ENCODE measurements around the gene ARHGAP32.
A peak's percentile ranks its signal among the peaks of the same experiment; 100 is the strongest.
"Not testable (repeated sequence)": the region's sequence is repeated elsewhere in the genome, so short reads cannot be mapped to it uniquely, and the experiment has no call there.

ARHGAP32 gene

DNA sequence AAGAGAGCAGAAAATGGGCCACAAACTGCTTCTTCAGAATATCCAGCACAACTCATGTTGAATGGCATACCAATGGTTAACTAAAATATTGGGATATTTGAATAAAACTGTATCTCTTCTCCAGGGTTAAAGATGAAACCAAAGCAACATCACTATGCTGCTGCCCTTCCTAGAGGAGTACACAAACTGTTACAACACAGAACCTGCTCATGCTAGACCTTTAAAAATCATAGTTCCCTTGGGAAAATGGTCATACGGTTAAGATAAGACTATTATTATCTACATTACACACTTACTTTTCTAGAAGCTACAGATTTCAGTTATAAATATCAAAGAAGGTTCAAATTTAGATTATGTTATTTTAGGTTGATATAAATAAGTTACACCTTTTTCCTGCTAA lies 170.8 kb downstream of the ARHGAP32 start:
- DNase-seq (ENCODE audit: low spot score), result no peak

DNA sequence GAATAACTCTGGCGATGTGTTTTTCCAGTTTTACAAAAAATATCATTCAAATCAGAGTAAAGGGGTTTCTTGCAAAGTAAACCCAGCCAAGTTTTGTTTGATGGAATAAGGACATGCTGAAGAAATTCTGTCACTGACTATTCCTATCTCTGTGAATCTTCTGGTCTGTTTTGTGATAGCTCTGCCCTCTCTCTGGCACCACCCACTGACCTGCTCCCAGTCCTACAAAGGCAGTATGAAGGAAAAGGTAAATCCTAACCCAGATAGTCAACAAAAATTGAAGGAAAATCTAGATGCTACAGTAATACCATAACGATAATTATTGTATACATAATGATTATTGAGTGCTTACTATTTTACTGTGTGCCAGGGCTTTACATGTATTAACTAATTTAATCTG lies 173.1 kb downstream of the ARHGAP32 start:
- no peak for DNase-seq (ENCODE audit: low spot score)

DNA sequence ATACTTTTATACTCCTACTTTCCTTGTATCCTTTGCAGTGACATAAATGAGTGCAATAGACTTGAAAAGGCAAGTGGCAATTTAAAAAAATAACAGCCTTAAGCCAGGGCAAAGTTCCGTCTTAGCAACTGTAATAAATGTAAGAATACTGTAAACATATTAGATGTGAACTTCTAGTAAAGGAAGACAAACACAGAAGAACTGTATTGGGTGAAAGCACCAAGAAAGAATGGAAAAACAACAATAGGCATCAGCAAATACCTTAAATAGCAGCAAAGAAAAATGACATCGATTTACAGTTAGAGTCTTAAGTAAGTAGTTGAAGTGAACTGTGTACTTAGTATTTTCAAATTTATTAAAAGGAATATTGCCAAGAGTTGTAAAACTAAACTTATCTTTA lies 174.0 kb downstream of the ARHGAP32 start:
- DNase-seq (ENCODE audit: low spot score), result no peak

DNA sequence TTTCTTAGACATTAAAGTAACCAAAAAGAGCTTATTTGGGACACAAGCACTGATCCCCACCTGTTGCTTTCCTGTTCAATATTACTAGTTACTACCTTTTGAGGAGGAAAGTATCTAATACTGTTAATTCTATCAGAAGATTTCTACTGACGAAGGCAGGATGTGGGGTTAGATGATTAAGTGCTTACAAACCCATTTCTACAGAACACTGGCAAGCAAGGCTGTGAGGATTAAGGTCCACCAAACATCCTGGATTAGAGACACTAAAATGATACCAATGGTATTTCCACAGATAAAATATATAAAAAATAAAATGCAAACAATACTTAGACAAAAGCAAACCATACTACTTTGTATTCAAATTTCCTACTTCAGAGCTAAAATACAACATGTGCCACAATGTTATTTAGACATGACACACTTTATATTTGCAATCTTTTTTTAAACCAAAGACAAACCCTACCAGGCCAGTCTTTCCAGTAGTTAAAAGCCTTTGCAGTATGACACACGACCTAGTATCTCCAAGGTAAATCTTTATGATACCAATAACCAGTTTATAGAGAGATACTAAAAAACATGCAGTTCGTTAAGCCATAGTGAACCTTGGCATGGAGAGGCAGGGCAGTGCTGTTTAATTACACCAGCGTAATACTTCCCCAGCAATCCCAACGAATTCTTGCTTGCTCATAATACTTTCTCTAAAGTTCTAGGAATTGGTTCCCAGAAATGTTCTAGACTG lies 178.2 kb downstream of the ARHGAP32 start:
- DNase-seq (ENCODE audit: low spot score), result no peak

DNA sequence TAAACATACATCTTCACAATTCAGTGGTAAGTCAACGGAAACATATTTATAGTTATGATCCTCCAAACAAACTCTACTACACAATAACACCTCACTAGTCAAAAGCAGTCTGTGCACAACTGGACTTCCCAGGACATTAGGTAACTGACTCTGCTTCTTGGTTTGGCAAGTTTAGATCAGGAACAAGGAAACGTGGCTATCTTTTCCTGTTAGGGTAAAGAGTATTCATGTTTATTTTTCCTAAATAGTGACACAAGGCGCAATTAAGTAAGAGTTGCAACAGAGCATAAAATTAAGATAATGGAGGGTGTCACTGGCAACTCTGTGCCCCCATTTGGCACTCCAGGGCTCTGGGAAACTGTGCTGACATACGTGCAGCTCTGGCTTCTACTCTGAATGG lies 179.2 kb downstream of the ARHGAP32 start:
- no peak for DNase-seq (ENCODE audit: low spot score)

DNA sequence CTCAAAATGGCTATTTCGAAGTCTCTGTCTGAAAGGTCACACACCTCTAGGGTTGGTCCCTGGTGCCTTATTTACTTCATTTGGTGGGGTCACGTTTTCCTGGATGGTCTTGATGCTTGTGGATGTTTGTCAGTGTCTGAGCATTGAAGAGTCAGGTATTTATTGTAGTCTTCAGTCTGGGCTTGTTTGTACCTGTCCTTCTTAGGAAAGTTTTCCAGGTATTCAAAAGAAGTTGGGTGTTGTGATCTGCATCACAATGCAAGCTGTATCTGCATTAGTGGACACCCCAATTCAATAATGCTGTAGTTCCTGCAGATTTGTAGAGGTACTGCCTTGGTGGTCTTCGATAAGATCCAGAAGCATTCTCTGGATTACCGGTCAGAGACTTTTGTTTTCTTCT lies 186.0 kb downstream of the ARHGAP32 start:
- DNase-seq (ENCODE audit: low spot score), result no peak

DNA sequence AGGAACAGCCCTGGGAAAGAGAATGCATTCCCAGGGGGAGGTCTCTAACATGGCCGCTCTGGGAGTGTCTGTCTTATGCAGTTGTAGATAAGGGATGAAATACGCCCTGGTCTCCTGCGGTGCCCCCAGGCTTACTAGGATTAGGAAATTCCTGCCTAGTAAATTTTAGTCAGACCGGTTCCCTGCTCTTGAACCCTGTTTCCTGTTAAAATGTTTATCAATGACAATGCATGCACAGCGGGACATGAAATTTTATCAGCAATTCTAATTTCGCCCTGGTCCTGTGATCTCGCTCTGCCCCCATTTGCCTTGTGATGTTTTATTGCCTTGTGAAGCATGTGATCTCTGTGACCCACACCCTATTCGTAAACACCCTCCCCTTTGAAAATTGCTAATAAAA lies 193.0 kb downstream of the ARHGAP32 start:
- DNase-seq (ENCODE audit: low spot score), result not testable (repeated sequence)

DNA sequence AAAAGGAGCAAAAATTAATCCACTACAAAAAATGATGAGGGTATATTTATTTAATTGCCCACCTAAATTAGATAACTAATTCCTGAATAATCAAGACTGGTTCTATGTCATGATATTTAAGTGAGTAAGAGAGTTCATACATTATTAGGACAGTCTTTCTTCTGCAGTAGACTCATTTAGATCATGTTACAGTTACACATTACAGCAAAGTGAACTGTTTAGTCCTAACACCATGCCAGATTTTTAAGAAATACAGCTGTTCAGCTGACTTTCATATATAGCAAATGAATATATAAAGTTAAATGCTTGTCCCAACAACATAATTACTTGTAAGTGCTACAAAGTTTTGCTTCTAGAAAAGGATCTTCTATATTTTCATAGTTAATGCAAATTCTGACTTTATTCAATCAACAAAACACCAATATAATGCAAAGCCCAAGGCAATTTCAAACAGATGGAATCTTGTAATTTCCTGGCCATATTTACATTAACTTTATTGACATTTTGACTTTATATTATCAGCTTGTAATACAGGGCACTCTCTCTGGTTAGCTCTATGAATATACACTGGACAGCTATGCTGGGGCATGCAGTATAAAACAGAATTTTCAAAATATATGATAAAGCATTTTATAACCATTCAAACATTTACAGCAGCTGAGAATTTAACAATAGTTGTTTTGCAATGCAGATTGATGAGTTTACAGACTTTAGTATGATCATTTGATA lies 203.7 kb downstream of the ARHGAP32 start:
- no peak for DNase-seq (ENCODE audit: low spot score)

DNA sequence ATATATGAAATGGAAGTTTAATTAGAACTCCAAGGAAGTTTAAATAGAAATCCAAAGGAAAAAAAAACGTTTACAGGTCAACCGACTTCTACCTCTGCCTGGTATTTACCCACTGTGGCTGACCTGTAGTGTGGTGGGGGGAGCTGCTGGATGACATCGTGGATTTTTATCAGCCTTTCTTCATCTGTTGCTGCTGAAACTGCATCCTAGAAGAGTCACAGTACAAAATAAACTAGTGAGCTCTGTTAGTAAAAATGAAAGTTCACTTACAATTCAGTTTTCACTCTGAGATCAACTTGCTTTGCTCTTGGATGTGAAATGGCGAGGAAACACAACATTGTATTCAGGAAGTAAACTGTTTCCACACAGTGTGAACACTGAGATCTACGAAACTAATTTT lies 206.2 kb downstream of the ARHGAP32 start:
- no peak for DNase-seq (ENCODE audit: low spot score)

DNA sequence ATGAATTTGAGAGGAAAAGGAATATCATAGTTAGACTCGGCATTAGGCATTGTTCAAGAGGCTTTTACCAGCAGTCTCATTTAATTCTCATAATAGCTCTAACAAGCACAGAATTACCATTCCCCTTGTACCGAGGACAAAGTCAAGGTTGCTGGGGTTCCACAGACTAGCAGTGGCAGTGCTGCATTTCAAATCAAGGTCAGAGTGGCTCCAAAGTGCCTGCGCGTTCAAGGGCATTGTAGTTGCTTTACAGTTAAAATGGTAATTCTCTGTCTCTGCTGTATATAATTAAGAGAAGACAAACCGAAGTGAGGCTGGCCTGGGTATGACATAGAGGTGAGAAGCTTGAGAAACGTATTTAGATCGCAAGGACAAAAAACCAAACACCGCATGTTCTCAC lies 209.1 kb downstream of the ARHGAP32 start:
- DNase-seq (ENCODE audit: low spot score), result no peak

DNA sequence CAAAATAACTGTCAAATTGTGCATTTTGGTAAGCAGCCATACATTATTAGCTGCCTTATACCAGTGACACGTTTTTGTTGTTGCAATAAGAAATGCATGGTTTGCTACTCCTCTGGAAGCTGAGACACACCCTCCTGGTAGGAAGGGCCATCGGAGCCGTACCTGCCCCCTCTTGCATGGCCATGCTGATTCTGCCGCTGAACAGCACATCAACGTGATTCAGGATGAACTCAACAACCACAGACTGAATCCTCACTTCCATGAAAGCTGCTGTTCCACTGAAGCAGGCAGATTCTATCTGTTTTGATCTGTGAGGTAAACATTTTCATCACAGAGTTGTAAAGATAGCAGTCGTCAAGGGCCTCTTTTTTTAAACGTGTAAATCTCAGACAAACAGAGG lies 210.9 kb downstream of the ARHGAP32 start:
- DNase-seq (ENCODE audit: low spot score), result no peak

DNA sequence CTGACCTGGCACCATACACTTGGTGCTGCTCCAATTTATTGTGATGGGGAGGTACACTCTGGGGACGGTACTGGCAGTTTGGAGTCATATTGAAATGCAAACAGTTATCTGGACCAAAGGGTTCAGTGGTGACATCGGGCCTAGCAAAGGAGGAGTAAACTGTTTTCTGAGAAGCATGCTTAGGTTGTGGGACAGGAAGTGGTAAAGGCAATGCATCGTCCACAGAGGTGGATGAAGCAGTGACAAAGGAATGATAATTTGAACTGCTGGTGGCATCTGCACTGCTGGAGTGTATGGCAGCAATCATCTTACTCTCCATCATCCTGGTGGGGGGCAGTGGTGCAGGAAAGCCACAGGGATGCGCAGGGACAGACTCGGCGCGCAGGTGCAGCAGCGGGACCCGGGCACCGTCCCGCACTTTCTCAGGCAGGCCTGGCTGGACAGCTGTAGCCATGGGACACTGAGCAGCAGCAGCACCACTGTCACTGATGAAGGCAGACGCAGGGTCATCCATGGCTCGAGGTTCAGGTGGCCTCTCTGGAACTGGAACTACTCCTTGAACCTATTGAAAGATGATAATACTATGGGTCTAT lies 221.4 kb downstream of the ARHGAP32 start:
- no peak for DNase-seq (ENCODE audit: low spot score)

DNA sequence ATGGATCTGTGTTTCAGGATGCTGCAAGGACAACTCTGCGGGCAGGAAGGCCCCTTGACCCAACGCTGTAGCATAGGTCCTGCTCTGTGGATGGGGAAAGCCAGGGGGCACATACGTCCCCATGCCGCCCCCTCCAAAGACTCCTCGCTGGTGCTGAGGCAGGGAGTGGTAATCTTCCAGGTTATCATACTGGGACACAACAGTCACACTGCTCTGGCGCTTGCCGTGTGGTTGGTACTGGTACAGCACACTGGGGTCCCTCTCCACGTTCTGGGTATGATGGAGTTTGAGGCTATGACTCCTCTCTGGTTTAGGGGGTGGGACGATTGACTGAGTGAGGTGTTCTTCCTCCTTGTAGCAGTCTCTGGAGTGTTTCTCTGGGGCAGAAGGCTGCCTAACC lies 223.2 kb downstream of the ARHGAP32 start:
- DNase-seq (ENCODE audit: low spot score), result no peak

DNA sequence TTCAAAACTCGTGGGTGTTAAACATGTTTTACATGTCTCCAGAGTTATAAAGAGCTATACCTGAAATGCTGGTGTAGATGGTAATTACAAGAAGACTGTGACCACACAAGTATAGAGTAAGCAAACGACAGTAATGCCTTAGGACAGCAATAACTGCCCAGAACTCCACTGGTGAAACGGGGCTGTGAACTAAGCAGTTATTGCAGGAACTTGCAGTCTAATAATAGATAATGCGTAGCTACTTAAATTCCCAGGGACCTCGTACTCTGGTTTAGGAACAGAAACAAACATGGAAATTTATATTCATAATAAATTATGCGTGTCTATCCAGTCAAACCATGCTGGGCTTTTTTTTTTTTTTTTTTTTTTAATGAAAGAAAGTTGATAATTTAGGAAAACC lies 224.5 kb downstream of the ARHGAP32 start:
- no peak for DNase-seq (ENCODE audit: low spot score)

DNA sequence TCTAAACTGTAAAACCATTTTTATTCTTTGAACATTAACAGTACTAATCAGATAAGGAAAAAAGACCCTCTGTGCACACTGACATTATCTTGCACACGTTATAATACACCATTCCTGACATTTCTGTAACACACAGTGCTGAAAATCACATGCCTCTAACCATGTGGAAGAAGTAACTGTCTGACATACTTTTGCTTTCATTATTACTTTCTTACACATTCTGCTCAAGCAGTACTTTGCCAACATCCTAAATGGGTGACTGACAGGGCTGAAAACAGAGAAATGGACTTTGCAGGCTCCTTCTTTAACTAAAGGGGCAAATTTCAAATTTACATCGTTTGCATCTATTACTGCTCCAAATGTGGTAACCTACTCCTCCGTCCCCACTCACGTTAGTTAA lies 226.6 kb downstream of the ARHGAP32 start:
- DNase-seq (ENCODE audit: low spot score), result no peak

DNA sequence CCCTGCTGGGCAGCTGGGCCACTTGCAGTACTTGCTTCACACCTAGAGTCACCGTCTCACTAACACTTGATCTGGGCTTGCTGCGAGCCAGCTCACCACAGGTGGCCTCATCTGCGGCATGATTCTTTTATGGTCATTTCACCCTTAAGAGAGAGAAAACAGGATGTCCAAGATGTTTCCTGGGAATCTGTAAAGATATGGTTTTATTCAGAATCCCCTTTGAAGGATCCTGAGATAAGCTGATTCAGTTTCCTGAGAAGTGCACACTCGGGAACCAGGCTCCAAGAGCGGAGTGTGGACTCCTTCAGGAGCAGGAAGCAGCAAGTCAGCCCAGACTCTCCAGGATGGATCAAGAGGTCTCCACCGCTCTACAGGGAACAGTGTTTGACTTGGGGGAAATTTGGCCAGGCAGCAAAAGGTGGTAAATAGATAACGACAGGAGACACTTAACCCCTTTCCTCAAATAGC lies 227.6 kb downstream of the ARHGAP32 start:
- DNase-seq (ENCODE audit: low spot score), result no peak

DNA sequence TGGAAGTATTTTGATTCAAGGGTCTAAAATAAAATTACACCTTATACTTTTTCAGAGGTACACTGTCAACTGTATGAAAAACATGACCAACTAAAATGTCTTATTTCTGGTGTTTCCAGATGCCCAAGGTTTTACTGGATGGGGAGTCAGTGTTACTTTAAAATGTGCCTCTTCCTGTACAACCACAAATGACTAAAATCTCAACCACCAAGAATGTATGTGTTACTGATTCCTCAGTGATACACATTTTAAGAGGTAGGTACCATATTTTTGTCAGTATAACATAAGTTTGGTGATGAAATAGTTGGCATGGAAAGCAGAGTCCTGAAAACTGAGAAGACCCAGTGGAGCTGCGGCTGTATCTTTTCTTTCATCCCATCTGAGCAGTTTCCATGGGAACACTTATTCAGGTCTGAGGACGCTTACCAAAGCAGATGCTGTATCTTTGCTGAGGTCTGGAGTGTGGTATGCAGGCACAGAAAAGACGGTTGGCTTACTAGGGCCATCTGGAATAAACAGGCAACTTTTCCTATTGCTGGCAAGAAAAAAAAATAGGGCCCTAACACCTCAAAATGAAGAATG lies 228.3 kb downstream of the ARHGAP32 start:
- no peak for DNase-seq (ENCODE audit: low spot score)

DNA sequence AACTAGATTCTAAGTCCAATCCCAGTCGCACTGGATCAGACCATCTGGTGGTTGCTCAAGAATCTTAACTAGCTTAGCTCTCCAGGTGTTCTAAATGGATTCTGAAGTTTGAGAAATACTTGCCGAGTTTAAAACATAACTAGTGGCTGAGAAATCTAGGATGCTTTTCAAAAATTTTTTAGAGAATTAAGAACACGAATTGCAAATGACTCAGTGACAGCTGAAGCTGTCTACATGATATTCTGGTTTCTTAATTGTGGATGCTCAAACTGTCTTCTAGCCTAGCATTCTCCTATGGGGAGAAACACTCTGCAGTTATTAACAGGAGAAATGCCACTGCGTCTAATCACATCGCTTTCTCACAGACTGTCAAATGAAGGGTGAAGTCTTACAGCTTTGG lies 229.2 kb downstream of the ARHGAP32 start:
- no peak for DNase-seq (ENCODE audit: low spot score)

DNA sequence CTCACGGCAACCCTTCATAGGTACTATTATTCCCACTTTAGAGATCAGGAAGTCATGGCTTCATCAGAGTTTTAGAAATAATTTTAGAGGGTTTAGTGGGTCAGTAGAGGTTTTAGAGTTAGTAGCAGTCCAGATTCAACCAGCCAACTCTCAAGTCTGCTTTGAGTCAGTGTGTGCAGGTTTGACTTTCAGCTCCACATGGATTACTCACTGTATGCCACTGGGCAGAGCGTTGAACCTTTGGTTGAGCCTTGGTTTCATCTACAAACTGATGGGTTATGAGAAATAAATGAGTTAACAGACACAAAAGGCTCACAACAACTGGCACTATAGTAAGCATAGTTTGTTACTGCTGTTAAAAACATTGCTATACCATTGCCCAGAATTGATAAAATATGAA lies 230.5 kb downstream of the ARHGAP32 start:
- no peak for DNase-seq (ENCODE audit: low spot score)

DNA sequence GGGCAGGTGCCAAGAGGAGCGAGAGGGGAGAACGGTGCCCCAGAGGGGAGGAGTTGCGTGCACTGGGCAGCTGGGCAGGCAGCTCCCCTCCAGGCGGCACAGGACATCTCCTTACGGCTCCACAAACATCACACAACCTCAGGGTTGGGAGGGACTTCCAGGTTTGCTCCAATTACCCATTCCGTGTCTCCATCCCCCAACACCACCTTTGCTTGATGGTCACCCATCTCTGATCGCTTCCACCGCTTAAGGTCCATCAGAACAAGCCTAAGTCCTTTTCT lies 235.0 kb downstream of the ARHGAP32 start:
- DNase-seq (ENCODE audit: low spot score), result no peak

DNA sequence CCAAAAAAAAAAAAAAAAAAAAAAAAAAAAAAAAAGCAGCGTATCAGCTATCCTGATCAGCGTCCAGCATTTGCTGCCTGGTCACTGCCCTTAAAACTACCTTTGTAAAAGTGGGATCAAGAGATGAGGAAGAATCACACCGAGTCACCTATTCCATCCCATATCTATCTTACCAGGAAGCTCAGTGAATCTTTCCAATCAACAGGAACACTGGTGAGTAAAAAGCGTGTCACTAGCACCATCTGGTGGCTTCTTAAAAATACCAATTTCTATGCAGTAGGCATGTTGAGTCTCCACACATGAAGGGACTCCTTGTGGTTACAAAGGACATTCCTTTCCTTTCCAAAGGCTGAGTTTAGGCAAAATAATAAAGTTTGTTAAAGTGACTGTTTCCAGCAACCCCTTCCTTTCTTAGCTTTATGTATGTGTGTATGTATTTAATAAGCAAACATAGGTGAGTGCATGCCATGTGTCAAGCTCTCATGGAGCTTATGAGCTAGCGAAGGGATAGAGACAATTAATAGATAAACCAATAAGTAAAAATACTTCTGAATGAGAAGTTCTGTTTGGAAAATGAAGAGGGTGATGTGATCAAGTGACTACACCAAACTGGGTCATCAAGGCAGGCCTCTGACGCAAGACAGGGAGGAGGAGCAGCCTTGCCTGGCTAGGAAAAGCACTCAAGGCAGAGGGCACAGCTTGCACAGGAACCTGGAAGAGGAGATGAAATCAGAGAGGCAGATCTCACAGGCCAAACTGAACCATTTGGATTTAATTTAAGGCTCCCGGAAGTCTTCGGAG lies 235.5 kb downstream of the ARHGAP32 start:
- DNase-seq (ENCODE audit: low spot score), result peak; percentile 21

DNA sequence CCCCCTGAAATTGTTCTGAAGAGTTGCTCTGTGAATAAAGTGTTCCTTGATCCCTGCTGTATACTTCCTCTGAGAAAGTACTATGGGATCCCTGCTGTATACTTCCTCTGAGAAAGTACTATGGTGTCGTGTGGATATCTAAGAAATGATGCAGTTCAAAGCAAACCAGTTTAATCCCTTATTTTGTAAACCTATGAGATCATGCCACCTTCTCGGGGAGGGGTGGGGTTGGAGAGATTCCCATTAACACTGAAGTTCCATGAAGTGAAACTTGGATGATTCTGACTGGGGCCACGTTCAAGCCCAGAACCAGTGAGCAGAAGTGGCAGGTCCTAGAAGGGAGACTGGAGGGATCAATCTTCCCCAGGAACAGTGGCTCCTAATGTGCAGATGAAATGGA lies 236.5 kb downstream of the ARHGAP32 start:
- DNase-seq (ENCODE audit: low spot score), result no peak

Data from CD4-positive, alpha-beta T cell treated with Interleukin-6 at 100 ng/mL for 8 hours (primary cell).